GM15510 (cell line): ENCODE data around the gene PLXNB3.

Source experiments
- POLR2A ChIP-seq: IDR thresholded peaks from 3 replicates; pipeline ENCODE4 v1.6.1; 2011; ENCODE audit warnings: borderline replicate concordance; ENCODE audit not compliant: insufficient read length; ENCODE audit errors: extremely low read depth

Gene PLXNB3

DNA sequence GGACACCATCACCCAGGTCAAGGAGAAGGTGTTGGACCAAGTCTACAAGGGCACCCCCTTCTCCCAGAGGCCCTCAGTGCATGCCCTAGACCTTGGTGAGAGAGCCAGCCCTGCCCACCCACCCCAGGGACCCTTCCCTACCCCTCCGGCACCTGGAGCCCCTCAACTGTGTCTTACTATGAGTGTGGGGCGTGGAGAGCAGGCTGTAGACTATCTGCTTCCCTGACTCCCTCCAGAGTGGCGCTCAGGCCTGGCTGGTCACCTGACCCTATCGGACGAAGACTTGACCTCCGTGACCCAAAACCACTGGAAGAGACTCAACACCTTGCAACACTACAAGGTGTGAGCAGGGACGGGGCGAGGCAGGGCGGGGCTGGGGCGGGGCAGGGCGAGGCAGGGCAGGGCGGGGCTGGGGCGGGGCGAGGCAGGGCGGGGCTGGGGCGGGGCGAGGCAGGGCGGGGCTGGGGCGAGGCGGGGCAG is 12.1 kb downstream of the PLXNB3 start:
- TF ChIP-seq POLR2A, result no peak

DNA sequence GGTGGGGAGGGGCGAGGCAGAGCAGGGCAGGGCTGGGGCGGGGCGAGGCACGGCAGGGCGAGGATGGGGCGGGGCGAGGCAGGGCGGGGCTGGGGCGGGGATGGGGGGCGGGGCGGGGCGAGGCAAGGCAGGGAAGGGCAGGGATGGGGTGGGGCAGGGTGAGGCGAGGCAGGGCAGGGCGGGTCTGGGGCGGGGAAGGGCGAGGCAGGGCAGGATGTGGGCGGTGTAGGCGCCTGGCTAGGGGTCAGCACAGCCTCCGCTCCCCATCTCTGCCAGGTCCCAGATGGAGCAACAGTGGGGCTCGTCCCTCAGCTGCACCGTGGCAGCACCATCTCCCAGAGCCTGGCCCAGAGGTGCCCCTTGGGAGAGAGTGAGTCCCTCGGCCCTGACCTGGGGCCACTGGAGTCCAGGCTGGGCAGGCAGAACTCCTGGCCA is 12.6 kb downstream of the PLXNB3 start:
- no peak for TF ChIP-seq POLR2A

DNA sequence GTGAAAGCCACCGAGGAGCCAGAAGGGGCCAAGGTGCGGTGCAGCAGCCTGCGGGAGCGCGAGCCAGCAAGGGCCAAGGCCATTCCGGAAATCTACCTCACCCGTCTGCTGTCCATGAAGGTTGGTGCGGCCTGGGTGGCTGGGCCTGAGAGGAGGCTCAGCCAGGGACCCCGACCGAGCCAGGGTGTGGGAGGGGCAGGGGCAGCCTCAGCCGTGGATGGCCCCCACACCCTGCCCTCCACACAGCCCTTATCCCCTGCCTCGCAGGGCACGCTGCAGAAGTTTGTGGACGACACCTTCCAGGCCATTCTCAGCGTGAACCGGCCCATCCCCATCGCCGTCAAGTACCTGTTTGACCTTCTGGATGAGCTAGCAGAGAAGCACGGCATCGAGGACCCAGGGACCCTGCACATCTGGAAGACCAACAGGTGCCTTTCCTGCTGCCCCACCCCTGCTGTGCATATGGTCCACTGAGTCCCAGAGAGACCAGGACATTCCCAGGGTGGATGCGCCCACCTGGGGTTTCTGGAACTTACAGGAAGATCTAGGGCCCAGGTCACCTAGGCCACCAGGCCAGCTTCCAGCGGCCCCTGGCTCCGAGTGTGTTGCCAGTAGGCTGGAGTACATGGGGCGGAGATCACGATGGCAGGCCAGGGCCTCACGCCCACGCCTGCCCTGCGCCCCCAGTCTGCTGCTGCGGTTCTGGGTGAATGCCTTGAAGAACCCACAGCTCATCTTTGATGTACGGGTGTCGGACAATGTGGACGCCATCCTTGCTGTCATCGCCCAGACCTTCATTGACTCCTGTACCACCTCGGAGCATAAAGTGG is 13.4 kb downstream of the PLXNB3 start:
- no peak for TF ChIP-seq POLR2A

DNA sequence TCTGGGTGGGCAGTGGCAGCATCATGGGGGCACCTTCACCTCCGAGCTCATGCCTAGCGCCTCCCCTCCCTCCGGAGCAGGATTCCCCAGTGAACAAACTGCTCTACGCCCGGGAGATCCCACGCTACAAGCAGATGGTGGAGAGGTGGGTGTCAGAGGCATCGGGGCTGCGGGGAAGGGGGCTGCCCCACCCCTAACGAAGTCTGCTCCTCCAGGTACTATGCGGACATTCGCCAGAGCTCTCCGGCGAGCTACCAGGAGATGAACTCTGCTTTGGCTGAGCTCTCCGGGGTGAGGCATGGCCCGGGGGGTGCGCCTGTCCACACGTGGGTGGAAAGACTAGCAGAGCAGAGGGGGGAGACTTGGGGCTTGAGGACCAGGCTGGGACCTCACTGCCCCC is 14.1 kb downstream of the PLXNB3 start:
- no peak for TF ChIP-seq POLR2A

DNA sequence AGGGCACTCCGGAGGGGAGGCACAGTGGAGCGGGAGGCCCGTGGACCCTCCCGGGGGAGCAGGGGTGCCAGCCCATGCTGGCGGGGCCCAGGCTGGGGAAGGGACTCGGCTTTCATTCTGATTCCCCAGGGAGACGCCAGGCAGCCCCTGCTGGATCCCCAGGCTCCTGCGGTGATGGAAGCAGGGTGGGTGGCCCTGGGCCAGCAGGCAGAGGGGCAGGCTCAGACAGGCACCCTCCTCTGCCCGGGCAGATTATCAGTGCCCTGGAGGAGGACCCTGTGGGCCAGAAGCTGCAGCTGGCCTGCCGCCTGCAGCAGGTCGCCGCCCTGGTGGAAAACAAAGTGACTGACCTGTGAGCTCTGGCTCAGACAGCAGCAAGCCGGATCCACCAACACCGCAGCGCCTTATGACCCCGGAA is 14.6 kb downstream of the PLXNB3 start:
- TF ChIP-seq POLR2A, result no peak

DNA sequence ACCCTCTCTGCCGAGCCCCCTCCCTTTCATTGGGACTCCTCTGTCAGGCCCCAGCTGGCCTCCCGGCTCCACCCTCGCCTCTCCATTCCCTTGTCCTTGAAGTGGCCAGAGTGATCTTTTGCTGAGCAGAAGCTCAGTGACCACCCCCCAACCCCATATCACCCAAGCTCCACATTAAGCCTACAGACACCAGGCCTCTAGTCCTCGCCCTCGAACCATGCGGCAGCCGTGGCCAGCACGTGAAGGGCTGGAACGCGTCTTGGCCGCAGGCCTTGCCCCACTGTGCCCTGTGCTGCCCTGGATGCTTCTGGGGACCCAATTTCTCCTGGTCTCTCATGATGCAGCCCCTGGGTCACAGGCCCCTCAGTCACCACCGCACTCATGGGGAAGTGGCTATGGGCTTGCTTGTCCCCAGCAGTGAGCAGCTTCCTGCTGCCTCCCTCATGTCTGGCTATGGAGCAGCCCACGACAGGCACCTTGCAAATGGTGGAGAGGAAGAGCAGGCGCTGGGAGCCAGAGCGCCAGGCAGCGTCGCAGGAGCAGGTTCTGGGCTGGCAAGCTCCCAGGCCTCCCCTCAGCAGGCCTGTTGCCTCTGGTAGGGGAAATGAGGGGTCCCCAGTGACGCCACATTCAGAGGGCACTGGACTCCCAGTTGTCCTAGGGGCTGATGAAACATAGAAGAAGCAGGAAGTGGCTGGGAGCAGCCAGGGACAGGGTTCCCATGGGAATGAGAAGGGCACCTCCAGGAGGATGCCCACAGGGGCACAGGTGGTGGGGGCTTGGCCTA is 16.0 kb downstream of the PLXNB3 start:
- no peak for TF ChIP-seq POLR2A

DNA sequence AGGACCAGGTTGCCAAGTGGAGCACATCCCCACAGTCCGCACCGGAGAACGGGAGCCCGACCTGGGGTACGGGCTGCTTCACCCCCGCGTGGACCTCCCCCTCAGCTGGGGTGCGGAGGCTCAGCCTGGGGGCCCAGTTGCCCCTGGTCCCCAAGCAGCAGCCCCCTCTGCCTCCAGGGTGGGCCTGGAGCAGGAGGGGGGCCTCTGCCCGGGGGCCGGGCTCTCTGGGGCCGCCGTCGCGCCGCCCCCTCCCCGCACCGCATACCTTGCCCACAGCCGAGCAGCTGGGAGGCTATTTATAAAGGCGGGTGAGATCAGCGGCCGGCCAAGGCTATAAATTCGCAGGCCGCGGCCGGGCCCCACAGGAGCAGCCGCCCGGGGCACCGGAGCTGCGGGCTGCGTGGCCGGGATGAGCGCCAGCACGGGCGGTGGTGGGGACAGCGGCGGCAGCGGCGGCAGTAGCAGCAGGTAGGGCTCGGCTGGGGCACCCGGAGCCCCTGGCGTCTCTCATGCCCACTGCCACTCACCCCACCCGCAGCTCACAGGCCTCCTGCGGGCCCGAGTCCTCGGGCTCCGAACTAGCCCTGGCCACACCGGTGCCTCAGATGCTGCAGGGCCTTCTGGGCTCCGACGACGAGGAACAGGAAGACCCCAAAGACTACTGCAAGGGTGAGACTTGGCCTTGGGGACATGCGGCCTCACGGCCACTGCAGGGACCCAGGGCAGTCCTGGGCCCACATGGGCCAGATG is 16.8 kb downstream of the PLXNB3 start, which contains the start of gene SRPK3:
TSS of gene SRPK3 (plus strand) at position 364 of the 750 bp plus-strand sequence. CDS start at position 410, 46 bp downstream.
- no peak for TF ChIP-seq POLR2A

DNA sequence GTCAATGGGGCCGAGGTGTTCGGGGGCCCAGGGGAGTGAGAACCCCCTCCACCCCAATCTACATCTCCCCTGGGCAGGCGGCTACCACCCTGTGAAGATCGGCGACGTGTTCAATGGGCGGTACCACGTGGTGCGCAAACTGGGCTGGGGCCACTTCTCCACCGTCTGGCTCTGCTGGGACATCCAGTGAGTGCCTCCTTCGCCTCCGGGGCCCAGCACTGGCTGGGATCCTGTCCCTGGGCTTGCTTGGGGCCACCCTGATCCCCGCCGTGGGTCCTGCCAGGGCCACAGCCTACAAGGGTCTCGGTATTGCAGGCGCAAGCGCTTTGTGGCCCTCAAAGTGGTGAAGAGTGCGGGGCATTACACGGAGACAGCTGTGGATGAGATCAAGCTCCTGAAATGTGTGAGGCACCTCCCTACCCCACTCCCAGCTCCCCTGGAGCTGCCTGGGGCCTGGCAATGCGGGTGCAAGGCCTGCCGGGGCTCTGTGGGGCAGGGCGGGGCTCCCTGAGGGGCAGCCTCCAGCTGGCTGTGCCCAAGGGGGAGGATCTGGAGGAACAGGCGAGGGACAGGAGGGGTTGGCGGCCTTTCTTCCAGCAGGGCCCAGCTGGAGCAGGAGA is 17.5 kb downstream of the PLXNB3 start:
- no peak for TF ChIP-seq POLR2A

DNA sequence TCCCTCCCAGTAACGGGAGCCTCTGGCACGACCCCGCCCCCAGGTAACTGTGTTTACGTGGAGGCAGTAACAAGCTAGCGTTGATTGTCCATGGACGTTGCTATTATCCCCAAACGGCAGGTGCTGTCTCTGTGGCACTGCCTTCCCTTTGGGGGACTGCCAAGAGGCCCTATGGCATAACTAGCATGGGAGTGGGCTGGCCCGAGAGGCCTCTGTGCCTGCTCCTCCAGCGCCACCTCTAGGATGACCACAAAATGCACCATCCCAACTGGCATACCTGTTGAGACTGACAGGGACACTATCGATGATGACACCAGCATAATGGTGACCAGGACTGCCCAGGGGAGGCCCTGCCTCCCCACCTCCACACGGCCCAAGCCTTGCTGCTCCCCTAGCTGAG is 18.3 kb downstream of the PLXNB3 start:
- no peak for TF ChIP-seq POLR2A

DNA sequence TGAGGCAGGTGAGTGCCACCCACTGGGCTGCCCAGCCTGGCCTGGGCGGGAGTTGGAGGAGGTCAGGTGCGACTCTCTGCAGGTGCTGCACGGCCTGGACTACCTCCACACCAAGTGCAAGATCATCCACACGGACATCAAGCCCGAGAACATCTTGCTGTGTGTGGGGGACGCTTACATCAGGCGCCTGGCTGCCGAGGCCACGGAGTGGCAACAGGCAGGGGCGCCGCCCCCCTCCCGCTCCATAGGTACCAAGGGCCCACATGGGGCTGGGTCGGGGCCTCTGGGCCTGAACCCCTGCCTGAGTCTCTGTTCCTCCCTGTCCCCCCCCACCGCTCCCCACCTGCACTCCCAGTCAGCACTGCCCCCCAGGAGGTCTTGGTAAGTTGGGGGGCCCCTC is 18.8 kb downstream of the PLXNB3 start:
- no peak for TF ChIP-seq POLR2A

DNA sequence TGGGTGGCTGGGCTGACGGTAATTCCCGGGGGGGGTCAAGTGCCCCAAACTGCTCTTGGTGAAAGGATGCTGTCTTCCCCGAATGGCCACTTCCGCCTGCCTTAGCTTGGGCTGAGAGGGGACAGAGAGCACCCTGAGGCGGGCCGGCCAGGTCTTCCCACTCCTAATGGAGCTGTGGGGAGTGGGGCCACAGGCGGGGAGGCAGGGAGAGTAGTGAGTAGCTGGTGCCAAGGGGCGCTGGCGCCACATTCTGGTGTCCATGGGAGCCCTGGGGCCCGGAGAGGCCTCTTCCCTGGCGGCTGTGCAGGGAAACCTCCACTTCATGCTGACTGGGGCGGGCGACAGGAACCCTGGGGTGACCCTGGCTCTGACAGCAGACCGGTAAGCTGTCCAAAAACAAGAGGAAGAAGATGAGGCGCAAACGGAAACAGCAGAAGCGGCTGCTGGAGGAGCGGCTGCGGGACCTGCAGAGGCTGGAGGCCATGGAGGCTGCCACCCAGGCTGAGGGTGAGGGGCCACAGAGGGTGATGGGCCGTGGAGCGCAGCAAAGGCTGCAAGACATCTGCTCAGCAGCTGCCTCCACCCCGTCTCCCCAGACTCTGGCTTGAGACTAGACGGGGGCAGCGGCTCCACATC is 19.4 kb downstream of the PLXNB3 start:
- TF ChIP-seq POLR2A, result no peak

DNA sequence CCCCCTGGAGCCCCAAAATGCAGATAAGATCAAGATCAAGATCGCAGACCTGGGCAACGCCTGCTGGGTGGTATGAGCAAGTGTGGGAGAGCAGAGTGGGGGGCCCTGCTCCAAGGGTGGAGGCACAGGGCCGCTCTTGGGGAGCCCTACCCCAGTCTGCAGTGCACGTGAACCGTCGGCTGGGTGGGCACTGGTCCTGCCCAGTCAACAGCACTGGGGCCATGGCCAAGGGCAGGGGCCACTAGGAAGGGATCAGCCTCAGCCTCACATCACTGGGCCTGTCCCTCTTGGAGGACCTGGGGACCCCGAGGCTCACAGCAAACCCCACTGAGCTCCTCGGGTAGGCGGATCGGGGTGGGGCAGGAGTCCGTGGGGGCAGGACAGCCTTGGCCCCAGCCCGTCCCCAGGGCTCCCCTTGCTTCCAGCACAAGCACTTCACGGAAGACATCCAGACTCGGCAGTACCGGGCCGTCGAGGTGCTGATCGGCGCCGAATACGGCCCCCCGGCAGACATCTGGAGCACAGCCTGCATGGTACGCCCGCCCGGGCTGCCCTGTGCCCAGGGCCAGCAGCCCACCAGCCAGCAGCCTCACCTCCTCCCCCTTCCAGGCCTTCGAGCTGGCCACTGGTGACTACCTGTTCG is 20.4 kb downstream of the PLXNB3 start:
- no peak for TF ChIP-seq POLR2A

DNA sequence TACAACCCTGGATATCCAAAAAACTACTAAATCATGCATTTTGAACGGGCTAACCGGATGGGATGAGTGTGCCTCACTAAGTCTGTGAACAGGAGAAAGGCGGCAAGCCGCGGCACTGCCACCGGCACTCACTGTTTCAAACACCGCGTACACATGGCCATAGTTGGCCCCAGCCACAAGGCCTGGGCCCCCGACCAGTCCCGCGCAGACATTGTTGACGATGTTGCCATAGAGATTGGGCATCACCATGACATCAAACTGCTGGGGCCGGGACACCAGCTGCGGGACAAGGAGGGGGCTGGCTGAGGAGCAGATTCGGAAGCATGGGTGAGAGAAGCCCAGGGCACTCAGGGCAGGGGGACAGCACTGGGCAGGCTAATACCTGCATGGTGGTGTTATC is 22.6 kb downstream of the PLXNB3 start:
- no peak for TF ChIP-seq POLR2A
